H9 (cell line): ENCODE results near the gene DCAF6. TPM values are rescaled to one million over a fixed set of nuclear protein-coding genes. Genes with fewer than 3 reads are reported as not detected.

Experiments
- DNase-seq: peaks from one replicate; pipeline ENCODE4 v3.0.0-alpha.2; 2017
- H2AFZ ChIP-seq: one replicate; pipeline ENCODE4 v1.6.1; 2013; ENCODE audit warnings: mild to moderate bottlenecking, low read length, control low read depth, moderate library complexity
- H2AK5ac ChIP-seq: 2 replicates; pipeline ENCODE4 v1.6.1; 2013; ENCODE audit warnings: low read length, control low read depth, mixed read lengths; ENCODE audit not compliant: insufficient read length
- H2BK120ac ChIP-seq: one replicate; pipeline ENCODE4 v1.6.1; 2013; ENCODE audit warnings: low read depth, mild to moderate bottlenecking, low read length, control low read depth, inconsistent platforms; ENCODE audit not compliant: poor library complexity, severe bottlenecking
- H2BK12ac ChIP-seq: 2 replicates; pipeline ENCODE4 v1.6.1; 2013; ENCODE audit warnings: low read length, control low read depth, mixed read lengths, low read depth; ENCODE audit not compliant: insufficient read length
- H2BK15ac ChIP-seq: 2 replicates; pipeline ENCODE4 v1.6.1; 2013; ENCODE audit warnings: low read depth, low read length, control low read depth
- H2BK20ac ChIP-seq: one replicate; pipeline ENCODE4 v1.6.1; 2013; ENCODE audit warnings: low read depth, mild to moderate bottlenecking, low read length, control low read depth, inconsistent platforms; ENCODE audit not compliant: poor library complexity, severe bottlenecking
- H2BK5ac ChIP-seq: 2 replicates; pipeline ENCODE4 v1.6.1; 2013; ENCODE audit warnings: low read length, control low read depth, mixed read lengths; ENCODE audit not compliant: insufficient read length
- H3K14ac ChIP-seq: 2 replicates; pipeline ENCODE4 v1.6.1; 2013; ENCODE audit warnings: low read length, control low read depth; ENCODE audit not compliant: insufficient read depth
- H3K18ac ChIP-seq: 2 replicates; pipeline ENCODE4 v1.6.1; 2013; ENCODE audit warnings: low read depth, mild to moderate bottlenecking, mixed read lengths, low read length, control low read depth; ENCODE audit not compliant: insufficient read length
- H3K23ac ChIP-seq: 2 replicates; pipeline ENCODE4 v1.6.1; 2013; ENCODE audit warnings: low read length, control low read depth, mixed read lengths, low read depth; ENCODE audit not compliant: insufficient read length
- H3K23me2 ChIP-seq: 2 replicates; pipeline ENCODE4 v1.6.1; 2013; ENCODE audit warnings: low read depth, mild to moderate bottlenecking, mixed read lengths, low read length, control low read depth; ENCODE audit not compliant: insufficient read length, poor library complexity, severe bottlenecking
- H3K27ac ChIP-seq: 2 replicates; pipeline ENCODE4 v1.5.1; 2013; ENCODE audit warnings: low read length, control low read depth, mixed read lengths, low read depth; ENCODE audit not compliant: insufficient read length
- H3K27me3 ChIP-seq: 2 replicates; pipeline ENCODE4 v1.6.1; 2013; ENCODE audit warnings: low read length, control low read depth, inconsistent platforms; ENCODE audit not compliant: insufficient read depth
- H3K4ac ChIP-seq: 2 replicates; pipeline ENCODE4 v1.6.1; 2013; ENCODE audit warnings: low read depth, mild to moderate bottlenecking, control low read depth, inconsistent platforms, low read length, moderate library complexity
- H3K4me1 ChIP-seq: 2 replicates; pipeline ENCODE4 v1.6.1; 2013; ENCODE audit warnings: low read length, control low read depth, inconsistent platforms; ENCODE audit not compliant: insufficient read depth
- H3K4me2 ChIP-seq: 2 replicates; pipeline ENCODE4 v1.6.1; 2013; ENCODE audit warnings: low read length, control low read depth, mixed read lengths; ENCODE audit not compliant: insufficient read length, insufficient read depth
- H3K56ac ChIP-seq: 2 replicates; pipeline ENCODE4 v1.6.1; 2013; ENCODE audit warnings: low read depth, mild to moderate bottlenecking, mixed read lengths, low read length, control low read depth; ENCODE audit not compliant: insufficient read length
- H3K79me1 ChIP-seq: 2 replicates; pipeline ENCODE4 v1.6.1; 2013; ENCODE audit warnings: low read depth, mild to moderate bottlenecking, moderate library complexity, low read length, control low read depth, inconsistent platforms; ENCODE audit not compliant: insufficient read depth, poor library complexity, severe bottlenecking
- H3K79me2 ChIP-seq: 2 replicates; pipeline ENCODE4 v1.6.1; 2013; ENCODE audit warnings: low read length, control low read depth, inconsistent platforms; ENCODE audit not compliant: insufficient read depth
- H3K9ac ChIP-seq: 2 replicates; pipeline ENCODE4 v1.6.1; 2013; ENCODE audit warnings: low read length, control low read depth, mixed read lengths; ENCODE audit not compliant: insufficient read length; ENCODE audit errors: extremely low read depth
- H3K9me3 ChIP-seq: one replicate; pipeline ENCODE4 v1.6.1; 2013; ENCODE audit warnings: low read depth, low read length, inconsistent platforms; ENCODE audit not compliant: control insufficient read depth
- H3T11ph ChIP-seq: one replicate; pipeline ENCODE4 v1.6.1; 2013; ENCODE audit warnings: mild to moderate bottlenecking, low read length, control low read depth, inconsistent platforms
- H4K20me1 ChIP-seq: one replicate; pipeline ENCODE4 v1.6.1; 2013; ENCODE audit not compliant: control insufficient read depth, insufficient read length, insufficient read depth
- H4K5ac ChIP-seq: 2 replicates; pipeline ENCODE4 v1.6.1; 2013; ENCODE audit warnings: low read depth, mild to moderate bottlenecking, mixed read lengths, low read length, control low read depth; ENCODE audit not compliant: insufficient read length
- H4K8ac ChIP-seq: replicated peaks from 2 replicates; pipeline ENCODE4 v1.6.1; 2013; ENCODE audit warnings: low read length, control low read depth, mixed read lengths, low read depth; ENCODE audit not compliant: insufficient read length
- H4K91ac ChIP-seq: 2 replicates; pipeline ENCODE4 v1.6.1; 2013; ENCODE audit warnings: low read depth, mild to moderate bottlenecking, moderate library complexity, mixed read lengths, low read length, control low read depth; ENCODE audit not compliant: insufficient read length
- H3K27ac Mint-ChIP-seq, 3 experiments: 2 replicates in 2 of 3; 3 replicates in 1 of 3; pipeline ENCODE4 v1.8.0; 2020 to 2021; ENCODE audit warnings: mixed read lengths in 3 of 3, mild to moderate bottlenecking in 1 of 3, moderate library complexity in 1 of 3
- H3K27me3 Mint-ChIP-seq: 2 replicates; pipeline ENCODE4 v1.8.0; 2021; ENCODE audit warnings: low read depth, mild to moderate bottlenecking, moderate library complexity, mixed read lengths
- H3K36me3 Mint-ChIP-seq, 3 experiments: 2 replicates in 2 of 3; 3 replicates in 1 of 3; pipeline ENCODE4 v1.8.0; 2020 to 2021; ENCODE audit warnings: low read depth in 3 of 3, mixed read lengths in 3 of 3; ENCODE audit not compliant: insufficient read depth in 1 of 3
- H3K4me1 Mint-ChIP-seq, 2 experiments: 2 replicates each; pipeline ENCODE4 v1.8.0; 2020; ENCODE audit warnings: mixed read lengths in 2 of 2
- H3K4me3 Mint-ChIP-seq, 2 experiments: 2 replicates in 1 of 2; 3 replicates in 1 of 2; pipeline ENCODE4 v1.8.0; 2020 to 2021; ENCODE audit warnings: mild to moderate bottlenecking in 2 of 2, mixed read lengths in 2 of 2, moderate library complexity in 1 of 2
- H3K9me3 Mint-ChIP-seq, 2 experiments: 2 replicates in 1 of 2; 3 replicates in 1 of 2; pipeline ENCODE4 v1.8.0; 2020; ENCODE audit warnings: mild to moderate bottlenecking in 2 of 2, mixed read lengths in 2 of 2, moderate library complexity in 1 of 2
- CTCF ChIP-seq: fragments of 200-600 bp; sonication (generic); conservative IDR thresholded peaks from 3 replicates; pipeline ENCODE4 v1.8.0; 2021; ENCODE audit warnings: antibody characterized with exemption, mild to moderate bottlenecking
- WGBS: extraction: QIAGEN DNeasy Blood & Tissue Kit; methylation state at CpG from one replicate; pipeline ENCODE4 v1.1.7; 2013; ENCODE audit warnings: missing lambda C conversion rate, low lambda C conversion rate, mixed read lengths; ENCODE audit not compliant: insufficient read length; ENCODE audit errors: extremely low coverage; 5-methylcytosine and 5-hydroxymethylcytosine counted together
- total RNA-seq: library from RNA; stranded (reverse); gene quantifications from 2 replicates; pipeline ENCODE4 v1.2.1, GENCODE V29; 2021

Gene DCAF6
- total RNA-seq, 1 experiment from 2014 or later = 16.0 TPM

- Histone ChIP-seq H3K4ac (no peak overlapping the region), H2AFZ (no peak overlapping the region), H3K14ac (no peak overlapping the region), H4K8ac (no peak overlapping the region), H2BK12ac (no peak overlapping the region), H3K9ac (no peak overlapping the region), H4K5ac (no peak overlapping the region), H4K20me1 (no peaks in the 10 kb centered on the region), H3K9me3 (no peaks in the 10 kb centered on the region), H2AK5ac (no peak overlapping the region), H2BK15ac (no peak overlapping the region), H3K79me2 (no peaks in the 10 kb centered on the region), H3K23me2 (no peaks in the 10 kb centered on the region), H2BK20ac (no peak overlapping the region), H3K79me1 (no peaks in the 10 kb centered on the region), H3K4me1 (no peaks in the 10 kb centered on the region), H4K91ac (no peak overlapping the region), H3K18ac (no peak overlapping the region), H3T11ph (no peak overlapping the region), H3K27me3 (no peaks in the 10 kb centered on the region), H3K27ac (no peak overlapping the region), H3K56ac (no peak overlapping the region), H2BK5ac (no peak overlapping the region), H3K23ac (no peak overlapping the region), H2BK120ac (no peak overlapping the region), H3K4me2 (no peak overlapping the region)
- Mint-ChIP-seq H3K27ac (no peak overlapping the region), H3K27me3 (no peaks in the 10 kb centered on the region), H3K9me3 (no peaks in the 10 kb centered on the region), H3K36me3 (peaks cover 0 to 26% (median 21%) of the 10 kb centered on the region in 3 experiments; a peak in 5 of 7 replicates), H3K4me1 (no peaks in the 10 kb centered on the region), H3K4me3 (no peak overlapping the region)
- no CpG with 5 or more reads among the region's 3 CpGs for WGBS
- no peak for TF ChIP-seq CTCF
- no peak for DNase-seq
Observed at GRCh38 chr1:168065506-168065905, 129.0 kb downstream of the DCAF6 start.
